Activated CD8-positive, alpha-beta memory T cell treated with anti-CD3 and anti-CD28 coated beads for 24 hours (primary cell): ENCODE measurements around the gene EHHADH.

Experiments
- DNase-seq: peaks from one replicate; pipeline ENCODE4 v3.0.0-alpha.2; 2020

EHHADH gene

GRCh38 chr3:185188816-185189215, 65.0 kb downstream of the EHHADH start:
- no peak for DNase-seq

DNA sequence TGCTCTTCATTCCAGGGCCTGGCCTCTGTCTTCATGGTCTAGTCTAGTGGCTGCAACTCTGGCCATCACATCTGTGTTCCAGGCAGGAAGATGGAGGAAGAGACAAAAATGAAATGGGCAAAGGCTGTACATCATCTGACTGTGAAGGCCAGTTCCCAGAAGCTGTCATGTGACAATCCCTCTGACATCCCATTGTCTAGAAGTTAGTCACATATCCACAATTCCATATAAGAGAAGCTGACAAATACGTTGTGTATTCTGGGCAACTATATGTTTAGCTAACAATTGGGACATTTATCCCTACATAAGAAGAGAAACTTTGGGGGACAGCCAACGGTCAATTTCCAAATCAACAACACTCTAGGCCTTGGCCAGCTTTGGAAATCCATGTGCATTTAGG, 66.5 kb downstream of the EHHADH start:
- no peak for DNase-seq

- DNase-seq: no peak
Observed at GRCh38 chr3:185176750-185177359, 77.0 kb downstream of the EHHADH start.

- no peak for DNase-seq
Observed at GRCh38 chr3:185175370-185175987, 78.4 kb downstream of the EHHADH start.

DNA sequence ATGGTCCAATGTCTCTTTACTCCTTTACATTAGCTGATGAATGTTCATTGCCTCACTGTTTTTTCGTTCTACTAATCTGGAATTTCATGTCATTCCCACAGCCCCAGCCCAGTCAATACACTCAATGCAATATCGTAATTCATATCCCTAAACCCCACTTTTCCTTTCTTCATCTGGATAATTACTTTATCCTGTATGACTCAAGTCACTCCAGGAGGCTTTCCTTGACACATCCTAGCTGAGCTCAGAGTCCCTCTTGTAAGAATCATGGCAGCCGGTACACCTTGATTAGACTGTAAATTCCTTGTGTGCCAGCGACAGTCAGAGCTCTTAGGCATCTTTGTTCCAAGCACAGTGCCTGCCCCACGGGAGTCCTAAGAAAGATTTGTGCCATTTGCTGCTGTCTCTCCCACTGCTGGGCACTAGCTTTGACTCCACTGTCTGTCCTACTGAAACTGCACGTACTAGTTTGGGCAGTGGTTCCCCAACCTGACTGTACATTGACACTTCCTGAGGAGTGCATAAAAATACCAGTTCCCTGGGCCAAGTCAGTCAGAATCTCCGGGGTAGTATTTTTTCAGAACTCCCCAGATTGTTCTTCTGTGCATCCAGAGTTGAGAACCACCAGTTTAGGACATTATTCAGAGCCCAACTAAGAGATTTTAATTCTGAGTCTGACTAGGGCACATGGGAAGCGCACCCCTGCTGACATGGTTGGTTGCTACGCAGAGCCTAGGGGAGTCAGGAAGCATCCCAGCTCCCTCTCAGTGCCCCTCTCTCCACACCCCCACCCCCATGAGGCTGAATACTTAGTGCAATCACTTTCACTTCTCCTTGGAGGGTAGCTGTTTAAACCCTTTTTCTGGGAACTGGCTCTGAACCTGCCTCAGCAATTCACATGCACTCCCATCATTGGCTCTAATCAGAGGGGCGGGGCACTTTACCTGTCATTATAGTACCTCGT, 81.5 kb downstream of the EHHADH start:
- no peak for DNase-seq

DNA sequence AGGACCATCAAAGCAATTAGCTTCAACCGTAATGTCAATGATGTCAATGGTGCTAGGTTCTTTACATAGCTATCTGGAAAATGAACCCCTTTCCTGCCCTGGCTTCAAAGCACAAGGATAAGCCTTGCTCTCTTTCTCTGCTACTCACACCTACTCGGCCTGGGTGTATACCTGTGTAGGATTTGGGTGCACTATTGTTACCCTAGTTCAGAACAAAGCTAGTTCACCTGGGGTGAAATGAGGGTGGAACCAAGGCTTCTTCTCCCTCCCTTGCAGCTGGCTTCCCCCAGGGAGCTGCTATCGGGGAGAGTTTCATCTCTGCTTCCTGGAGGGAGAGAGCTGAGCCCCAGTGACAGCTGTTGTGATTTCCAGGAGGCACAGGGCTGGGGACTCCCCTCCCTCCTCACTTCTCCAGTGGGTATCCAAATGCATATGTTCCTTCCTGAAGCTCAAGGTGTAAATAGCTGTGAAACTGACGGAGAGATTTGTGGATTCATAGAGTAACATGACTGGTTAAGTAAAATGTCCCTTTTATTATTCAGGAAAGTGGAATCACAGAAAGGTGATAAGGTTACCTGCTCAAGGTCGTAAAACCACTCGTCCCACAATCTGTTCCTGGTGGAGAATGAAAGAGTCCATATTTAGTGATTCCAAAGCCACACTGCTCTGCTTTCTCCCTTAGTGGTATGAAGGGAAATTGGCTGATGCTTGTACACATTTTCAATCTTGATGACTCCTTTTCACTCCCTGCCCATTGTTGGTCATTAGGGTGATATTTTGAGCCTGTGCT, 89.2 kb downstream of the EHHADH start:
- DNase-seq: no peak

- DNase-seq: no peak
Observed at GRCh38 chr3:185162634-185163033, 91.2 kb downstream of the EHHADH start.

GRCh38 chr3:185161761-185162160, 92.1 kb downstream of the EHHADH start:
- DNase-seq: no peak

DNA sequence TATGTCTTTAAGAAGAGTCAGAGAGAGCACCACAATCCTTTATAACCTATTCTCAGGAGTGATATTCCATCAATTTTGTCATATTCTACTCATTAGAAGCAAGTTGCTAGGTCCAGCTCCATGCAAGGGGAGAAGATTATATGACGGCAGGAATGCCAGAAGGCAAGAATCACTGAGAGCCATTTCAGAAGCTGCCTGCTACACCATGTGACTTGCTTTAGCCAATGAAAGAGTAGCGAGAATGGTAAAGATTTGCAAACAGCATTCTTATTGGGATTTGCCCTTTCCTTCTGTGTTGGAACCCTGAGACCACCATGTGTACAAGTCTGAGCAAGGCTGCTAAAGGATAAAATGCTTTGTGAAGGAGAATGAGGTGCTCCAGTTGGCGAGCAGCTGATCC, 96.5 kb downstream of the EHHADH start:
- DNase-seq: no peak

- DNase-seq: no peak
Observed at GRCh38 chr3:185155678-185156077, 98.2 kb downstream of the EHHADH start.

- DNase-seq: no peak
Observed at GRCh38 chr3:185153861-185154629, 99.8 kb downstream of the EHHADH start.

DNA sequence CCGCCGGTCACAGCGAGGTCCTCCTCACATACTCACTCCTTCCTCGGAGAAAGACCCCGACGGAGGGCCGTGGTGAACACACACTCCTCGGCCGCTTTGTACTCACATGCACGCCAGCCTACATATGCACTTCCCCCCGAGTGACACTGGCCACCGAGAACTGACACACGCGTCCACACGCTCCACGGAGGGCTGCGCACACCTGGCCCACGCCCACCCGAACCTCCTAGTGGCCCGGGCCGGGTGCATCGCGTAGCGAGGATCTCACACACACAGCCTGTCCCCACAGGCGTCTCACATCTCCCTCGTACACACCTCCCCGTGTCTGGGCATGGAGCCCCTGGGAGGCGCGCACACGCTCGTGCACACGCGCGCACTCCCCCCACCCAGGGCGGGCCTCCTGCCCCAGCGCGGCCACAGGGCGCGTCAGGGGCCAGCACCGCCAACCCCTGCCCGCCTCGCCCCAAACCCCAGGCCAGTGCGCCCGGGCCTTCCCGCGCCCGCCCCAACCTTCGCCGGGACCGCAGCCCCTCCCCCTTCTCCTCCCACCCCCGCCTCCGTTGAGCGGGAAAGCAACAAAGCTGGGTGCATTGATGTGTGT, 100.6 kb downstream of the EHHADH start:
- no peak for DNase-seq

GRCh38 chr3:185152410-185153170, 101.3 kb downstream of the EHHADH start, which contains the start of gene C3orf70:
C3orf70 (minus strand) TSS chr3:185153060; CDS start chr3:185152823, 237 bp downstream.
- DNase-seq: peak; percentile 71

DNA sequence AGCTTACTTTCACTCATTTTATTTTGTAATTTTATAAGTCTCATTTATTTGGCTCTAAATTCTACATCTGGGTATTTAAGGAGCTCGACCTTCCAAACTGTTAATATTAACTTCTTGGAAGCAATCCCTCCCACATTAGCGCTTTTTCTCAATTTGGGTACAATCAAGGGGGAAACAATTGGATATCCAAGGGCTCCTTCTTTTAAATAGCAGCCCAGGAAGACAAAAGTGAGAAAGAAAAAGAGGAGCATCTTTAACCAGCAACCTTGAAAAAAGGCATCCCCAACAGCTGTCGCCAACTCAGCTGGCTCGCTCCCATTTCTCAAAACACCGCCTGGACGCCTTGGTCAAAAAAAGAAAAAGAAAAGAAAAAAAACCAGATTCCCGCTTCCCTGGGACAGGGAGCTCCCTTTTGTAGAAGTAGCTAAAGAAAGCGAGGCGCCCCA, 101.9 kb downstream of the EHHADH start:
- DNase-seq: no peak

DNA sequence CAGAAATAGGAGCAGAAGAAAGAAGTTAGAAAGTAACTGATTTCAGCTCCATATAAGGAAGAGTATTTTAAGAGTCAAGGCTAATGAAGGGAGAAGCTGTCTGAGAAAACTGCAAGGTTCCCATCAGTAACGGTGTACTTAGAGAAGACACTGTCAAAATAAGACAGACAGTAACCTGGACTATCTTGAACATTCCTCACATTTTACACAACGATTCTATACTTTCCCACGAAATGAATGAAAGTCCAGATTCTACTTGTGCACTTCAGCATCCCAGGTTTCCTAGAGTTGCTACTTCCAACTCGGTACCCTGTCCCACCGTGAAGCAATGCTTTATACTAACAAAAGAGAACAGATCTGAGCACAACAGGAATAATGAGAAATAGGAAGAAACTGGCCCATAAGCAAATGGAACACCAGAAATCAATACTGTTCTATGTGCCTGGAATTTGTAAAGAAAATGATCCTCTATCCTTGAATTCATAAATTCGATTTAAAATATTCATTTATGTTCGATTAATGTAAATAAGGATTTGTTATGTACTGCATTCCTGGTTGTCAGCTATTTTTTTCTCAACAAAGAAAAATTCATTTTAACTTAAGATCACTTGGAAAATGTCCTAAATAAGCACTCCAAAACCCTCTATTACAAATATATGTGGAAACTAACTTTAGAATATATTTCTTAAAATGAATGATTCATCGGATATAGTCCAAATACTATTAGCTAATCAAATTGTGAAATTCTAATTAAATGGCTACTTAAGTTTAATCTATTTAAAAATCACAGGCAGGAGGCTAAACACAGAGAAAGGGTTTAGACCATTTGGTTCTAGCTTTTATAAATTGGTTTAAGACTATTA, 102.5 kb downstream of the EHHADH start:
- DNase-seq: no peak

- DNase-seq: no peak
Observed at GRCh38 chr3:185150561-185150960, 103.3 kb downstream of the EHHADH start.

DNA sequence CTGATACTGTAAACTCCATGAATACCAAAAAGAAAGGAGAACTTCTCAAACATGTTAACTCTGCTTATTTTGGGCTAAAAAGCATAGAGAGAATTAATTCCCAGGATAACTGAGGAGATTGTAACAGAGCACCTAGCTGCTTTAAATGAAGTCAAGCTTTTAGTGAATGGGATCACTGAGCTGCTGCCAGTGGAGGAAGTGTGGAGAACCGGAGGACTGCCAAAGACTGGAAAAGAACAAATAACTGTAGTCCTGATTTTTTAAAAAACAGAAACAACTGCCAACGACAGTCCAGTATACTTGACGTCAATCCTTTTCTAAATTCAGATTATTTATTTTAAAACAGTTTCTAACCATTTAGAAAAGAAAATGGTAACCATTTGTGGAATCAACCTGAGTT, 104.3 kb downstream of the EHHADH start:
- DNase-seq: no peak

GRCh38 chr3:185145511-185145910, 108.3 kb downstream of the EHHADH start:
- DNase-seq: no peak

DNA sequence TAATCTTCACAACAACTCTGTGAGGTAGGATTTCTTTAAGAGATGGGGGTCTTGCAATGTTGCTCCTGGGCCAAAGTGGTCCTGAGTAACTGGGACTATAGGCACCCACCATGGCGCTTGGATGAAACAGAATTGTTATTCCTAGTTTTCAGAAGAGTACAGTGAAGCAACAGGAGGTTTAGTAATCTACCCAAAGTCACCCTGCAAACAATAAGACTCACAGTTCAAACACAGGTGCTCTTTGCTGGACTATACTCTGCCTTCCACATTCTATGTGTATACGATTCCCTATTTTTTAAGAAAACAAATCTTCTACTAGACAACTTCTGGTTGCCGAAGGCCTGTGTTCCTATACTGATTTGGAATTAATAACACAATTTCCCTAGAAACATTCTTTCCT, 109.1 kb downstream of the EHHADH start:
- DNase-seq: no peak
